OCI-LY1 (cell line): ENCODE measurements around the gene PRR33.

Source experiments
- H2AFZ ChIP-seq: fragments of 200-600 bp; sonication (generic), shearing (Covaris generic); 2 replicates; pipeline ENCODE4 v1.6.0; 2014; ENCODE audit warnings: antibody characterized with exemption, mild to moderate bottlenecking, low read length
- H3F3A ChIP-seq: fragments of 200-600 bp; sonication (generic), shearing (Covaris generic); 2 replicates; pipeline ENCODE4 v1.6.0; 2014; ENCODE audit warnings: mild to moderate bottlenecking, antibody characterized with exemption, low read length, moderate library complexity; ENCODE audit not compliant: insufficient read depth
- H3K27ac ChIP-seq: fragments of 200-600 bp; sonication (generic); 2 replicates; pipeline ENCODE4 v1.5.1; 2014; ENCODE audit warnings: low read length, mixed run types, mild to moderate bottlenecking, low read depth; ENCODE audit not compliant: poor library complexity, severe bottlenecking
- H3K27me3 ChIP-seq: fragments of 200-600 bp; sonication (generic); 2 replicates; pipeline ENCODE4 v1.6.0; 2014; ENCODE audit warnings: antibody characterized with exemption, mild to moderate bottlenecking, low read length, moderate library complexity; ENCODE audit not compliant: insufficient read depth
- H3K36me3 ChIP-seq: fragments of 200-600 bp; sonication (generic); 2 replicates; pipeline ENCODE4 v1.6.1; 2014; ENCODE audit warnings: mild to moderate bottlenecking, antibody characterized with exemption, low read length, moderate library complexity, mixed read lengths; ENCODE audit not compliant: insufficient read depth
- H3K4me1 ChIP-seq: fragments of 200-600 bp; sonication (generic); 2 replicates; pipeline ENCODE4 v1.5.1; 2014; ENCODE audit warnings: mild to moderate bottlenecking, low read length, moderate library complexity; ENCODE audit not compliant: insufficient read depth, severe bottlenecking
- H3K4me2 ChIP-seq: fragments of 200-600 bp; sonication (generic), shearing (Covaris generic); 2 replicates; pipeline ENCODE4 v1.6.1; 2014; ENCODE audit warnings: low read length
- H3K4me3 ChIP-seq: fragments of 200-600 bp; sonication (generic); 2 replicates; pipeline ENCODE4 v1.5.1; 2014; ENCODE audit warnings: low read length, low read depth, mild to moderate bottlenecking, mixed read lengths; ENCODE audit not compliant: poor library complexity, severe bottlenecking
- H3K79me2 ChIP-seq: fragments of 200-600 bp; shearing (Covaris generic); 2 replicates; pipeline ENCODE4 v1.6.1; 2016; ENCODE audit warnings: mixed run types, low read length, mixed read lengths; ENCODE audit not compliant: insufficient read depth
- H3K9ac ChIP-seq: fragments of 200-600 bp; sonication (generic), shearing (Covaris generic); 2 replicates; pipeline ENCODE4 v1.6.1; 2014; ENCODE audit warnings: mild to moderate bottlenecking, low read length, mixed read lengths
- H3K9me2 ChIP-seq: fragments of 200-600 bp; sonication (generic), shearing (Covaris generic); 2 replicates; pipeline ENCODE4 v1.6.1; 2014; ENCODE audit warnings: low read depth, mild to moderate bottlenecking, low read length, mixed read lengths
- H3K9me3 ChIP-seq: fragments of 200-600 bp; shearing (Covaris generic); 2 replicates; pipeline ENCODE4 v1.6.1; 2014; ENCODE audit warnings: low read length, mixed read lengths
- H4K20me1 ChIP-seq: fragments of 200-600 bp; sonication (generic), shearing (Covaris generic); 2 replicates; pipeline ENCODE4 v1.6.0; 2016; ENCODE audit warnings: mild to moderate bottlenecking, low read length; ENCODE audit not compliant: insufficient read depth
- EZH2 ChIP-seq: fragments of 200-600 bp; sonication (generic), shearing (Covaris generic); IDR thresholded peaks from 2 replicates; pipeline ENCODE4 v1.8.0; 2017; ENCODE audit warnings: borderline replicate concordance, mixed run types, mild to moderate bottlenecking, antibody characterized with exemption, low read length, moderate library complexity, mixed read lengths
- TF ChIP-seq, protein P1 (sequence below): fragments of 200-600 bp; sonication (generic), shearing (Covaris generic); IDR thresholded peaks from 2 replicates; pipeline ENCODE4 v1.5.1; 2017; ENCODE audit warnings: mild to moderate bottlenecking, antibody characterized with exemption, low read length, moderate library complexity, mixed read lengths

The PRR33 gene

GRCh38 chr11:1924181-1924580, 32.5 kb upstream of the PRR33 start:
- Histone ChIP-seq H3K9me3 (no peaks in the 10 kb centered on the region), H3K27me3 (peaks cover 9% of the 10 kb centered on the region; the same call in 1 of the 2 replicates)

DNA sequence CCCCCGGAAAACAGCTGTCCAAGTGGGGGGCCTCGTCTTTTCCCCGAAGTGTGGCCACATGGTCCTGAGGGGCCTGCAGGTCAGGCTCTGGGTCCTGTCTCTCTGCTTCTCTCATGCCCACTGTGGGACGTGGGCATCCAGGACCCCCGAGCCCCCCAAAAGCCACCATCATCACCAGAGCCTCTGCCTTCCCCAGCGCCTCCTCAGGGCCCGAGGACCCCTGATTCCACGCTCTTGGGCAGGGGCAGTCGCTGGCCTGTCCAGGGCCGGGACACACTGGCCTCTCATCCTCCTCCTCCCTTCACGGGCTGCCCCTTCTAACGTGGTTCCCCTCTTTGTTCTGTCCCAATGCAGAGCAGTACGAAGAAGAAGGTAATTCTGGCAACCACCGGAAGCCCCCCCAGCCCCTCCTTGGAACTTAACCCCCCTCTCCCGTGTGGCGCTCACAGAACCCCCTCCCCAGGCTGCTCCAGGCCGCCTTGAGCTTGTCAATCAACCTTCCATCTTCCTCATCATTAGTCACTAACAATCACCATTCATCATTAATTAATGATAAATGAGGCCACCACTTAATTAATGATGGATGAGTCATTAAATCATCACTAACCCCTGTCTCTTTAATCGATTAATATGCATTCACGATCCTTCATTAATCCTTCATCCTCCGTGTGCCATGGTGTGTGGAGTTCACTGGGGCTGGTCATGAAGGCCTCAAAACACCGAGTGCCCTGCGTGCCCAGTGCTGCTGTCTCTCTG, 31.7 kb upstream of the PRR33 start:
- no peaks in the 10 kb centered on the region for H3K79me2 ChIP-seq
- H4K20me1 ChIP-seq: no peaks in the 10 kb centered on the region
- H2AFZ ChIP-seq: no peak overlapping the region
- no peak overlapping the region for H3K27ac ChIP-seq
- H3K4me1 ChIP-seq: no peaks in the 10 kb centered on the region
- H3K27me3 ChIP-seq: peaks cover 9% of the 10 kb centered on the region; the same call in 1 of the 2 replicates
- H3K4me3 ChIP-seq: no peak overlapping the region
- no peak for TF ChIP-seq EZH2
- TF ChIP-seq, protein P1, sequence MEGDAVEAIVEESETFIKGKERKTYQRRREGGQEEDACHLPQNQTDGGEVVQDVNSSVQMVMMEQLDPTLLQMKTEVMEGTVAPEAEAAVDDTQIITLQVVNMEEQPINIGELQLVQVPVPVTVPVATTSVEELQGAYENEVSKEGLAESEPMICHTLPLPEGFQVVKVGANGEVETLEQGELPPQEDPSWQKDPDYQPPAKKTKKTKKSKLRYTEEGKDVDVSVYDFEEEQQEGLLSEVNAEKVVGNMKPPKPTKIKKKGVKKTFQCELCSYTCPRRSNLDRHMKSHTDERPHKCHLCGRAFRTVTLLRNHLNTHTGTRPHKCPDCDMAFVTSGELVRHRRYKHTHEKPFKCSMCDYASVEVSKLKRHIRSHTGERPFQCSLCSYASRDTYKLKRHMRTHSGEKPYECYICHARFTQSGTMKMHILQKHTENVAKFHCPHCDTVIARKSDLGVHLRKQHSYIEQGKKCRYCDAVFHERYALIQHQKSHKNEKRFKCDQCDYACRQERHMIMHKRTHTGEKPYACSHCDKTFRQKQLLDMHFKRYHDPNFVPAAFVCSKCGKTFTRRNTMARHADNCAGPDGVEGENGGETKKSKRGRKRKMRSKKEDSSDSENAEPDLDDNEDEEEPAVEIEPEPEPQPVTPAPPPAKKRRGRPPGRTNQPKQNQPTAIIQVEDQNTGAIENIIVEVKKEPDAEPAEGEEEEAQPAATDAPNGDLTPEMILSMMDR: no peak
- no peaks in the 10 kb centered on the region for H3K9me2 ChIP-seq
- H3K4me2 ChIP-seq: no peak overlapping the region
- no peaks in the 10 kb centered on the region for H3F3A ChIP-seq
- no peaks in the 10 kb centered on the region for H3K9me3 ChIP-seq
- no peak overlapping the region for H3K9ac ChIP-seq
- no peaks in the 10 kb centered on the region for H3K36me3 ChIP-seq

More at GRCh38 chr11:1924181-1924580, 32.5 kb upstream of the PRR33 start:
- no peaks in the 10 kb centered on the region for H4K20me1 ChIP-seq
- no peak overlapping the region for H2AFZ ChIP-seq
- H3F3A ChIP-seq: no peaks in the 10 kb centered on the region
- no peaks in the 10 kb centered on the region for H3K79me2 ChIP-seq
- no peak overlapping the region for H3K4me2 ChIP-seq
- H3K27ac ChIP-seq: no peak overlapping the region
- H3K4me1 ChIP-seq: no peaks in the 10 kb centered on the region
- TF ChIP-seq, protein P1: no peak
- no peak for TF ChIP-seq EZH2
- H3K36me3 ChIP-seq: no peaks in the 10 kb centered on the region
- no peak overlapping the region for H3K4me3 ChIP-seq
- no peaks in the 10 kb centered on the region for H3K9me2 ChIP-seq
- no peak overlapping the region for H3K9ac ChIP-seq

GRCh38 chr11:1922481-1923081, 30.9 kb upstream of the PRR33 start:
- no peaks in the 10 kb centered on the region for H3K79me2 ChIP-seq
- TF ChIP-seq, protein P1: no peak
- no peaks in the 10 kb centered on the region for H3K9me2 ChIP-seq
- H3K9ac ChIP-seq: no peak overlapping the region
- no peaks in the 10 kb centered on the region for H4K20me1 ChIP-seq
- H3K4me2 ChIP-seq: no peak overlapping the region
- no peaks in the 10 kb centered on the region for H3K9me3 ChIP-seq
- no peaks in the 10 kb centered on the region for H3F3A ChIP-seq
- H3K4me1 ChIP-seq: no peaks in the 10 kb centered on the region
- H2AFZ ChIP-seq: no peak overlapping the region
- H3K27ac ChIP-seq: no peak overlapping the region
- H3K36me3 ChIP-seq: no peaks in the 10 kb centered on the region
- peaks cover 9% of the 10 kb centered on the region; the same call in 1 of the 2 replicates for H3K27me3 ChIP-seq
- no peak overlapping the region for H3K4me3 ChIP-seq
